Measurements from ENCODE around the gene KANK2.
"Not testable (repeated sequence)": the region's sequence is repeated elsewhere in the genome, so short reads cannot be mapped to it uniquely, and the experiment has no call there.

Gene KANK2

DNA sequence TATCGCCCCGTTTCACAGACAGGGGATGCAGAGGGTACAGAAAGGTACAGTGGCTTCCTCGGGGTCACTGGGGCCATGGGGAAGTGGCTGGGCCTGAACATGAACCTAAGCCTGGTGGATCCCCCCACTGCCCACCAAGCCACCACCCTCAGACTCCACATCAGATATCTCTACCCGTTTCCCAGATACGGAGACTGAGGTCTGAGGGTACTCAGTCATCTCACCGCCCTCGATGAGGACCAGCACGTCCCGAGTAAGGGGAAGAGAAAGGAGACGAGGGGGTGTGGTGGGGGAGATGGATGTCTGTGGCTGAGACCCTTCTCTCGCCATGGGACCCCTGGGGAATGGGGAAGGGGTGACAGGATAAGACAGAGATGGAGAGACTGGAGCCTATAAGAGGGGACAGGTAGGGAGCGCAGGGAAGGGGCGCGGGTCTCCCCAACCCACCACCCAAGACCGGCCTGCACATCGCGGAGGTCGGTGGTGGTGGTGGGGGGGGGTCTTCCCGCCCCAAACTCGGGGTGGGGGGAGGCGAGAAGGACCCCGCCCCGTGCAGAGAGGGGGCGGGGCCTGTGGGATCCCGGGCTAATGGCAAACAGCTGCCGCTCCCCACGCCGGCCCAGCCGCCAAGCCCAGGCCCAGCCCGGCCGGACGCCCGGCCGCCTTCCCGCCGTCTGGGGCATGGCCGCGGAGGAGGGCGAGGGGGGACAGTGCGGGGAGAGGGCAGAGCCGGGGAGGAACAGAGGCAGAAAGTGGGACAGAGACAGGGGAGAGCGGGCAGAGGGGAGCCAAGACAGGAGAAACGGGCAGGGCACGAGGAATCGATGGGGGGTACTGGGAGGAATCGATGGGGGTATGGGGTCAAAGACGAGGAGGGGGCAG, 698 bp downstream of the KANK2 start:
- DNase-seq, result peak in 1 of 14 donors; percentile 38

DNA sequence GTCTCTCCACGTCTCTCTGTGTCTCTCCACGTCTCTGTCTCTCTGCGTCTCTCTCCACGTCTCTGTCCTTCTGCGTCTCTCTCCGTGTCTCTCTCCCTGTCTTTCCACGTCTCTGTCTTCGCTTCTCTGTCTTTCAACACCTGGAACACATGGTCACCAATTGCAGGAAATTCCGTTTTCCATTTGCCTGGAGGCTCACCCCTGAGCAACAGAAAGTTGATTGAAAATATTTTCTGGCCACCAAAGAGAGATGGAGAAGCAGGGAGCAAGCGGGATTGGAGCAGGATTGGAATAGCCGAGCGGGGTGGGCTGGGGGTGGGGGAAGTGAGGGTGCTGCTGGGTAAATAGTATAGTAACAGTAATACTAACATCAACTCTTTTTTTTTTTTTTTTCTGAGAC, 1.7 kb downstream of the KANK2 start:
- DNase-seq, result no peak

DNA sequence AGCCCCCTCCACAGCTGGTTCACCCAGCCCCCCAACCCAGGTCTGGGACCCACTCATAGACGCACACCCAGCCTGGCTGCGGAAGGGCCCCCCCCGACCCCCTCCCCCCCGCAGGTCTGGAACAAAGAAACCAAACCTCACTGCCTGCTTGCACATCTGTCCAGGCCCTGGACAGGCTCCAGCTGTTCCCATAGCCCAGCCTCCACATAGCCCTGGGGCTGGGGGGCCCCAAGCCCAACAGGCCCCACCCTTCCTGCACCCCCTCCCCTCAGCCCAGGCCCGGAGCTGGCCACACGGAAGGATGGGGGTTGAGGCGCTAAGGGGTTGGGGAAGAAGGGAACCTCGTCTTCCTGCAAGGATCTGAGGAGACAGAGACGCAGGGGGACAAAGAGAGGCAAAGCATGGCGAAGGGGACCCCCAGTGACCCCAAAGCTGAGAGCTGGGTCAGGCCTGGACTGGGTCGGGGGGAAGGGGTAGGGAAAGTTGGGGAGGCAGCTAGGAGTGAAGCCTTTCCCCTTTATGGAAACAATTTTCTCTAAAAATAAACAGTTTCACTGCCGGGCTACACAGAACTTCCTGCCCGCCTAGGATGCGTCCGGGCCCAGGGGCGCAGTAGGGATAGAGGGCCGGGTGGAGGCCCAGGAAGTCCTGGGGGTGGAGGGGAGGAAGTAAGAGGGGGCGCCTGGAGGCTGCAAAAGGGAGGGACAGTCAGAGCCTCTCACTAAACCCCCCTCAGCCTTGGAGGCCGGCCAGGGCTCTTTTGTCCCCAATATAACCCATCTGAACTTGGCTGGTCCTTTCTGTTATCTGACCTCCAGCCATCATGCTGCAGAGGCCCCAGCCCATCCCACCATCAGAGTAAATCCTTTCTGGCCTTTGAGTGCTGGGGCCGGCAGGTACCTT, 2.4 kb downstream of the KANK2 start:
- no peak for DNase-seq

DNA sequence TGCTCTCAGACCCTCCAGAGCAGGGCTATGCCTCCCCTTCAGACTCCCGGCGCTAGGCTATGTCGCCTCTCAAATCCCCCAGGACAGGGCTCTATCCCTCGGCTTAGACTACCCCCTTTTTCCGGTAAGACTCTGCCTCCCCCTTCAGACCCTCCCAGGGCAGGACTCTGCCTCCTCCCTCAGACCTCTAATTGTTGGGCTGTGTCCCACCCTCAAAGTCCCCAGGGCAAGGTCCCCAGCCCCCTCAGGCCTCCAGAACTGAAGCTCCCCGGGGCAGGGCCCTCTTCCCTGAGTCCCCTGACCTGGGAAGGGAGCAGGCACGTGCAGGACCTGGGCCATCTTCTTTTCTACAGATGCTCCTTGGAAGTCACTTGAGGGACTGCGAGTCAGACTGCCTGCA, 3.2 kb downstream of the KANK2 start:
- no peak for DNase-seq

DNA sequence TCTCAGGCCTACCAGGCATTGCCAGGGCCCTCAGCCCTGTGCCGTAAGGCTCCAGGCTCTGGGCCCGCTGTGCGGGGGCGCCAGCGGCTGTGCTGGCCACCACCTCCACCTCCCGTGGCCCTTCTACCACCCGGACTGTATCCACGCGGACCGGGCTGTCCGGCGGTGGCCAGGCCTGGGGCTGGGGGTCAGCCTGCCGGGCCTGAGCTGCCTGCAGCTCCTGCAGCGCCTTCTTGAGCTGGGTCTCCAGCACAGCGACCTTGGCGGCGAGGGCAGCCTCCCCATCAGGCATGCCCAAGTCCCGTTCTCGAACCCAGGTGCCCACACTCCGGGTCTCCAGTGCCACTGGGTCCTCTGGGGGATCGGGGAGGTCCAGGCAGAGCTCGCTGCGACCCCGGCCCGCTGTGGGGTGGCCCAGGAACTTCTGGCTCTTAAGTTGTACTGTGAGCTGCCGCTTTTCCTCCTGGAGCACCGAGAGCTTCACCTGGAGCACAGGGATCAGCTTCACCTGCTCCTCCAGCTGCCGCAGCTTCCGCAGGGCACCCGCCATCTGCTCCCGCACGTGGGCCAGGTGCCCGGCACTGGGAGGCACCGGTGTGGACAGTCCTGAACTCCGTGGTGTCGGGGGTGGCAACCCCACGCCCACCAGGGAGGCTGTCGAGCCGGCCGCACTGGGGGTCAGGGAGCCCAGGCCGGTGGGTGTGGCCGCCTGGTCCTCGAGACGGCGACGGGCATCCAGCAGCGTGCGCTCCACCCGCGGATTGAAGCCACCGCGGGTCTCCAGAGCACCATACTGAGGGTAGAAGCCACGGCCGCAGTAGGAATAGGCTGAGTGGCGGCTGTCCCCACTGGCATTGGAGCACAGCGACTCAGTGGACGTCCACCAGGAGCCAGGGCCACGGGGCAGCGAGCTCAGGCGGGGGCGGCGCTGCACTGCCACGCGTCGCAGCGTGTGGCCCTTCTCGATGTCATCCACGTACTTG, 4.1 kb downstream of the KANK2 start:
- DNase-seq, result no peak

DNA sequence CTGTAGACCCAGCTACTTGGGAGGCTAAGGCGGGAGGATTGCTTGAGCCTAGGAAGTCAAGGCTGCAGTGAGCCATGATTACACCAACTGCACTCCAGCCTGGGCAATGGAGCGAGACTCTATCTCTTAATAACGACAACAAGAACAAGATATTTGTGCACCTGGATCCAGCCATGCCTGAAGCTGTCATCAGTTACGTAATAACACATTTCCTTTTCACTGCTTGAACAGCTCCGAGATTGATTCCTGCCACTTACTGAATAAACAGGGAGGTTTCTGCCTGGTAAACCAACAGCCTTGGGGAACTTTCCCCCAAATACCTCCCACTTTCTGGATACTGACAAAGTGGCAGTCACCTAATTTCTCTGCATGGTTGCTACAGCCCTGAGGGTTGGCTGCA, 5.4 kb downstream of the KANK2 start:
- DNase-seq, result no peak

DNA sequence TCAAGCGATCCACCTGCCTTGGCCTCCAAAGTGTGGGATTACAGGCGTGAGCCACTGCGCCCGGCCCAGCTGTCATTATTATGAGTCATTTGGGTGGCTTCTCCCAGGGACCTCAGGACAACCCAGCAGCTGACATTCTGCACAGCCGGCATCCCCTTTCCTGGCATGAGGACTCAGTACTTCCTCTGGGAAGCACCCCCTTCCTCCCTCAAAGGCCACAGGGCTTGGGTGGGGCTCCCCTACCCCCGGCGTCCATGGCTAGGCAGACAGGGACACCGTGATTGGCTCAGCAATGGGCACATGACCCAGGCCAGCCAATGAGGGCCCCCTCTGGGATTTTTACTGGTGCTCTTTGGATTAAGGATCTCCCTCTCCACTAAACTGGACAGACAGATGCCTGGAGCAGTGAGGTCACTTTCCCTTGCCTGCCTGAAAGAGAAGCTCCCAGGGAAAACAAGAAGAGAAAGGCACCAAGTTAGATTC, 6.0 kb downstream of the KANK2 start:
- no peak for DNase-seq

DNA sequence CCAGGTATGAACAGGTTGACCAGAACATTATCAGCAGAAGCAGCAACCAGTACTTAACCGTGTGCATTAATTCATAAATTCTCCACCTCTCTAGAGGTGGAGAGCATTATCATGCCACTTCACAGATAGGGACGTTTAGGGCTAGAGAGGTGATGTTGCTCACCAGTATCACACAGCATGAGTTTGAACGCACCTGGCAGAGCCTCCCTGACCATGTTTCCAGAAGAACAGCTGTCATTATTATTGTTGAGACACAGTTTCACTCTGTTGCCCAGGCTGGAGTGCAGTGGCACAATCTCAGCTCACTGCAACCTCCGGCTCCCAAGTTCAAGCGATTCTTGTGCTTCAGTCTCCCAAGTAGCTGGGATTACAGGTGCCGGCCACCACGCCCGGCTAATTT, 6.8 kb downstream of the KANK2 start:
- DNase-seq, result no peak

DNA sequence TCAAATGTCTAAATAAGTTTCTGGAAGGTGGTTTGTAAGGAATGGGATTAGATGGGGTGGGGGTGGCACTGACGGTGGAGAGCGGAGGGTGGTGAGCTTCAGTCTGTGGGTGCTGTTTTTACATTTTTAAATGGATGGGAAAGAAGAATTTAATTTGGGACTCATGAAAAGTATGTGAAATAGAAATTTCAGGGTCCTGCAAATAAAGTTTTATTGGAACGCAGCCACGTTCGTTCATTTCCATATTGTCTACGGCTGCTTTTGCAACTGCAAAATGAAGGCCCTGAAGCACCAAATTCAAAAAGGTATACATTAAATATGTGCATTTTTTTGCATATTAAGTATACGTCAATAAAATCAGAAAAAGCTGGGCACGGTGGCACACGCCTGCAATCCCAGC, 9.9 kb downstream of the KANK2 start:
- no peak for DNase-seq

DNA sequence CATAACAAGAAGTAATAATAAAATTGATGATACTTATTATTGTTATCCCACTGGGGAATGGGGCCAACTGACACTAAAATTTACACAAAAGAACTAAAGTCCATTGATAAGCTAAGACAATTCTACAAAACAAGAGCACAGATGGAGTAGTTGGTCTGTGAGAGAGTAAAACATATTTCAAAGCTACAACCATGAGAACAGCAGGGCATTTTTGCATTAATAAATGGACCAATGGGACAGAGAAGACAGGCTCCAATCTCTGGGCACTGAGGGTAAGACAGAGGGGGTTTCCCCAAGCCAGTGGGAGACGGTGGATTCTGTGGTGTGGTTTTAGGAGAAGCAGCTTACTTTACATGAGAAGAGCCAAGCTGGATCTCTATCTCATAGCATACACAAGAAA, 14.4 kb downstream of the KANK2 start:
- DNase-seq, result no peak

DNA sequence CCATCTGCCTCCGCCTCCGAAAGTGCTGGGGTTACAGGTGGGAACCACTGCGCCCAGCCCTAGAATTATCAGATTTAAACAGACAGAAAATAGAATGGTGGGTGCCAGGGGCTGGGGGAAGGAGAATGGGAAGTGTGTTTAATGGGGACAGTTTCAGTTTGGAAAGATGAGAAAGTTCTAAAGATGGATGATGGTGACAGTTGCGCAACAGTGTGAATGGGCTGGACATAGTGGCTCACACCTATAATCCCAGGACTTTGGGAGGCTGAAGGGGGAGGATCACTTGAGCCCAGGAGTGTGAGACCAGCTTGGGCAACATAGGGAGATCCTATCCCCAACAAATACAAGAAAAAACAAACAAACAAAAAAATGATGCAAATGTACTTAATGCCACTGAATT, 15.9 kb downstream of the KANK2 start:
- DNase-seq, result no peak

DNA sequence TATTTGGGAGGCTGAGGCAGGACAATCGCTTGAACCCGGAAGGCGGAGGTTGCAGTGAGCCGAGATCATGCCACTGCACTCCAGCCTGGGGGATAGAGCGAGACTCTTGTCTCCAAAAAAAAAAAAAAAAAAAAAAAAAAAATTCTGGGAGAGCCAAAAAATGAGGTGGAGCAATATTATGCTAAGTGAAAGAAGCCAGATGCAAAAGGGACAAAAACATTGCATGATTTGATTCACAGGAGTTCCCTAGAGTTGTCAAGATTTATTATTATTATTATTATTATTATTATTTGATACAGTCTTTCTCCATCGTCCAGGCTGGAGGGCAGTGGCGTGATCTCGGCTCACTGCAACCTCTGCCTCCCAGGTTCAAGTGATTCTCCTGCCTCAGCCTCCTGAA, 16.4 kb downstream of the KANK2 start:
- DNase-seq, result not testable (repeated sequence)

DNA sequence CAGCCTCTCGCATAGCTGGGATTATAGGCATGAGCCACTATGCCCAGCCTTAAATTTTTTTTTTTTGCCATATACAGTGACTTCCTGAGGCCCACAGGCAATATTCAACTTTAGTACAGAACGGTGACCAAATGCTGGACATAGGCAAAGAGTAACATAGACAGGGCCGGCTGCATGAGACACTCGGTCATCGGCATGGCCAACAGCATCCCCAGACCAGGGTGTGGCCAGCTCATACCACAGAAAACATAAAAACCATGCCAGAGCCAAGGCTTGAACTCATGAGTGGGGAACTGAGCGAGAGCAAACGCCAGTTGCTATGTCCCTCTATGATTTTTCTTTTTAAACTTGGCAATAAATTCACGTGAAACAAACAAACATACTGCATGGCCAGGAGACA, 17.0 kb downstream of the KANK2 start:
- DNase-seq, result no peak

DNA sequence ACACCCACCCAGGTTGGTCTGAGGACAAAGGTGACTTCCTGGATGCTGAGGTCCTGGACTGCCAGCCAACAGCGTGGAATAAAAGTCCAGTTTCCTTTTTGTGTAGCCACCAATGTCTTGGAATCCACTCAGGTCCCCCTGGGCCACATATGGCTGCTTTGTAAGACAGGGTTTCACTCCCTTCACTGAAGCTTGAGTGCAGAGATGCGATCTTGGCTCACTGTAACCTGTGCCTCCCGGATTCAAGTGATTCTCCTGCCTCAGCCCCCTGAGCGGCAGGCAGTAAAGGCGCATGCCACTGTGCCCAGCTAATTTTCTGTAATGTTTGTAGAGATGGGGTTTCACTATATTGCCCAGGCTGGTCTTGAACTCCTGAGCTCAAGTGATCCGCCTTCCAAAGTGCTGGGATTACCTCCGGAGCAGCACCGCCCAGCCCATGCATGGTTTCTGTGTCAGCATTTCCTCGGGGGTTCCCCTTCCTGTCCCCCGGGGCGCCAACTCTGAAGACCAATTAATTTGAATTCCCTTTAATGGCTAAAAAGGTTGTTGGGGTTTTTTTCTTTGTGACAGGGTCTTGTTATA, 17.5 kb downstream of the KANK2 start:
- DNase-seq, result no peak

DNA sequence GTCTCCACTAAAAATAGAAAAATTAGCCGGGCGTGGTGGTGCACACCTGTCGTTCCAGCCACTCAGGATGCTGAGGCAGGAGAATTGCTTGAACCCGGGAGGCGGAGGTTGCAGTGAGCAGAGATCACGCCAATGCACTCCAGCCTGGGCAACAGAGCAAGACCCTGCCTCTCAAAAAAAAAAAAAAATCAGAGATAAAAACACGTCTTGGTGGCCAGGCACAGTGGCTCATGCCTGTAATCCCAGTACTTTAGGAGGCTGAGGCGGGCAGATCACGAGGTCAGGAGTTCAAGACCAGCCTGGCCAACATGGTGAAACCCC, 18.2 kb downstream of the KANK2 start:
- not testable (repeated sequence) for DNase-seq

DNA sequence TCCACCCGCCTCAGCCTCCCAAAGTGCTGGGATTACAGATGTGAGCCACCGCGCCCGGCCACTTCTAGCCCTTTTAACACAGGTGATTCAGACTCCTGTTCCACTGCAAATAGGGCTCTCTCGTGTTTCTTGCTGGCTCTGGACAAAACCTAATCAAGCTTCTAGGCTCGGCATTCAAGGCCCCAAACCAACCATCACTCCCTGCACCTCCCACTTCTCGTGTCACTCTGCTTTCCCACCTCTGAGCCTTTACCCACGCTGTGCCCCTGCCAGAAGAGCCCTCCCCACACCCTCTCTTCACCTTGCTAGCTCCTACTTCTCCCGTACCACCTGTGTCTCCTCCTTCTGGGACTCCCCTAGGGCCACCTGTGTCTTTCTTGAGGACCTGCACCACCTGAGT, 19.8 kb downstream of the KANK2 start:
- DNase-seq, result no peak

DNA sequence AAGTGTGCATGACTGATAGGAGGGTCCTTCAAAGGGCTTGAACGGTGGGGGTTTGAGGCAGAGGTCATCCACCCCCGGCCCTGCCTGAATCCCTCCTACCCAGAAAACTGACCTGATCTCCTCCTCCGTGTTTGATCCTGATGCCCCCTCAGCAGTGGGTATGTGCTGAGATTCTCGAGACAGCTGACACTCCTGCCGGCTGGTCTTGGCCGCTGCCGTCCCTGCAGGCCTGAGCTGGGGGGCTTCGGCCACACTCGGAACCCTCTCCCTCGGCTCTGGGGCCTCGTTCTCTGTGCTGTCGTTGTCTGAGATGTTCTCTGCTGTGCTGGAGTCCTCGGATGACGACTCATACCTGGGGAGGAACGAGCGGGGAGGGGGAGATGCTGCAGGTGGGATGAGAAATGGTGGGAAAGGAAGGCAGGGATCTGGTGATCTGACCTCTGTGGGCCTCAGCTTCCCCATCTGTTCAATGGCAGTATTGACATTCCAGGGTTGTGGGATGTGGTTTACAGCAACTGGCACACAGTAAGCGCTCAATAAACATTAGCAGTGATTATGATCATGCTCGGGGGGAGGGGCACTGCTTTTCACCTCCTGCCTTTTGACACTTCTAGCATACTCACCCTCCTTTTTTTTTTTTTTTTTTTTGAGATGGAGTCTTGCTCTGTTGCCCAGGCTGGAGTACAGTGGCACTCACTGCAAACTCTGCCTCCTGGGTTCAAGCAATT, 20.7 kb downstream of the KANK2 start:
- DNase-seq, result no peak

DNA sequence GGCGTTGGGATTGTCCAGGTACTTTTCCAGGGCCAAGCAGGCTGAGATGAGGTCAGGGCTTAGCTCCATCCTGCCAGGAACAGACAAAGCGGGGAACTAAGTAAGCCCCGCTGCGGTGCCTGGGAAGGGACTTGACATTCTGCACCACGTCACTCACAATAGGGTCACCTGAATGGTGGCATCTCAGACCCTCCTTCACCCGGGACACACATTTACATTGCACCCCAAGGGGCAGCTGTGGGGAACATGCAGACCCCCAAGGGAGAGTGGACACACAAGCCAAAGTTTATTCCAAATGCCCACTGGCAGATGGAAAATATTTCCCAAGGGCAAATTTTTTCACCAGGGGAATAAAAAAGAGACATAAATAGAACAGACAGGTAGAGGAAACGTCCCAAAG, 21.4 kb downstream of the KANK2 start:
- no peak for DNase-seq

DNA sequence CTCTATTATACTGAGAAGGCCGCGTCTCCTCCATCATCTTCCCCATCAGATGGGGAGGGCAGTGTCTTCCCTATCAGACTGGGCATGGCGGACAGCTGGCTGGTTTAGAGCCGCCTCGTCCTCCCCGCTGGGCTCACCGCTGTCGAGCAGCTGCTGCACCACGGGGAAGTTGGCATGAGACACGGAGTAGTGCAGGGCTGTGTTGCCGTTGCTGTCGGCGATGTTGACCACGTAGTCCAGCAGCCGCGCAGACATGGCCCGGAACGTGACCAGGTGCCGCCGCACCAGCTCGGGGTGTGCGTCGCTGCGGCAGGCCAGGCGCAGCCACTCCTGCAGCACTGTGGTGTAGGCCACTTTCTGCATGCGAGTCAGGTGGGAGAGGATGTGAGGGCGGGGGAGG, 23.0 kb downstream of the KANK2 start:
- DNase-seq, result no peak

DNA sequence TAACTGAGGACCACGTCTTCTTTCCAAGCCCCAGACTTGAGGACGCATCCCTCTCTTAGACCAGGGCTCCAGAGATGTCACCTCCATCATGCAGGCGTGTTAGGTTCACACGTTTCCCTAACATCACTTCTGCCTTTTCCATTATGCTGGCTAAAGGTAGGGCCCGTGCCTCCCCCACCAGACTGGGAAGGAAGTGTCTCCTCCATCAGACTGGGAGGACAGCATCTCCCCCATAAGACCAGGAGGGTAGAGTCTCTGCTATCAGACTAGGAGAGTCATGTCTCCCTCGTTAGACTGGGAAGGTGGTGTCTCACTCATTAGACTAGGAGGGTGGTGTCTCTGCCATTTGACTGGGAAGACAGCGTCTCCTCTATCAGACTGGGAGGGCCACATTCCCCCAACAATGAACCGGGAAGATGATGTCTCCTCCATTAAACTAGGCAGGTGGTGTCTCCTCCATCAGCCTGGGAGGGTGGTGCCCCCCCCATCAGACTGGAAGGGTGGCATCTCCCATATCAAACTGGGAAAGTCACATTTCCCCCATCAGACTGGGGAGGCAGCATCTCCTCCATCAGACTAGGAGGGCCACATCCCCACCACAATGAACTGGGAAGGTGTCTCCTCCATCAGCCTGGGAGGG, 23.7 kb downstream of the KANK2 start:
- DNase-seq, result no peak

DNA sequence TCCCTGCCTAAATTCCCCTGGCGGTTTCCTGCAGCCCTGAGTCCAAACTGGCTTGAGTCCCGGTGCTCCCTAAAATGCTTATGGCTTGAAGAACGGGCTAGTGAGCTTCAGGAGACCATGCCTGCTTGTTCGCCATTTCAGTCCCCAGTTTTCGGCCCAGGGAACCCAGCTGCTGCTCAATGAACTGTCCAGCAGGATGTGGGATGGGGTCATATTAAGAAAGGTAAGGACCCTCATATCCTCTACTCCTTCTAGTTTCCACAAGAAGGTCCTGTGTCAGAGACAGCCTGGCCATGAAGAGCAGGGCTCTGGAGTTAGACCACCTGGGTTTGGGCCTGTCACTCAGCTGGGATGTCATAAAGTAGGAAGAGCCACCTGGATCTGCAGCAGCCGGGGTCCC, 24.8 kb downstream of the KANK2 start:
- DNase-seq, result no peak
